Measurements from ENCODE around the gene CETP.

- TF ChIP-seq ZNF274 (IDR thresholded peaks at IDR 0.05; ENCODE audit: low read depth, low read length) (no peak), SUZ12 (IDR thresholded peaks at IDR 0.05; ENCODE audit: extremely low read depth, insufficient read depth, insufficient read length) (no peak)
Measured at GRCh38 chr16:57025941-57026777, 64.4 kb downstream of the CETP start.

Measured in NT2/D1 (cell line).